Uterus (tissue), 4 donors: ENCODE results near the gene SLC39A3. TPM values are rescaled to one million over a fixed set of nuclear protein-coding genes. Genes with fewer than 3 reads are reported as not detected.

Experiments used
- DNase-seq, 2 donors: peaks; one replicate each; pipeline ENCODE4 v3.0.0-alpha.2; 2019 to 2020
- H3K27ac ChIP-seq, 2 donors: fragments of 200-600 bp; sonication (generic); 1 replicate in 1 of 2; 2 replicates in 1 of 2; pipeline ENCODE4 v1.5.1; 2016 to 2018
- H3K27me3 ChIP-seq, 2 donors: fragments of 200-600 bp; sonication (generic); one replicate each; pipeline ENCODE4 v1.5.1; 2018 to 2019; ENCODE audit warnings: control low read depth in 1 of 2
- H3K36me3 ChIP-seq, 2 donors: fragments of 200-600 bp; sonication (generic); one replicate each; pipeline ENCODE4 v1.5.1; 2019; ENCODE audit warnings: control low read depth in 1 of 2
- H3K4me1 ChIP-seq, 2 donors: fragments of 200-600 bp; sonication (generic); one replicate each; pipeline ENCODE4 v1.5.1; 2018 to 2019; ENCODE audit warnings: control low read depth in 1 of 2
- H3K4me3 ChIP-seq, 2 donors: fragments of 200-600 bp; sonication (generic); 1 replicate in 1 of 2; 2 replicates in 1 of 2; pipeline ENCODE4 v1.5.1; 2018 to 2019; ENCODE audit warnings: mild to moderate bottlenecking in 1 of 2
- H3K9me3 ChIP-seq, 2 donors: fragments of 200-600 bp; sonication (generic); one replicate each; pipeline ENCODE4 v1.5.1; 2019; ENCODE audit warnings: control low read depth in 1 of 2
- CTCF ChIP-seq, 4 experiments: fragments of 200-600 bp in 2 of 4; fragments of 450-650 bp in 2 of 4; sonication (generic) in 2 of 4; IDR thresholded peaks; one replicate each; pipeline ENCODE4 v1.5.1; 2016 to 2019; ENCODE audit warnings: antibody characterized with exemption in 4 of 4, mild to moderate bottlenecking in 2 of 4, moderate library complexity in 1 of 4
- POLR2A ChIP-seq, 2 donors: fragments of 450-650 bp; IDR thresholded peaks; one replicate each; pipeline ENCODE4 v1.6.1; 2016; ENCODE audit warnings: antibody characterized with exemption in 2 of 2, mild to moderate bottlenecking in 1 of 2, moderate library complexity in 1 of 2
- intact Hi-C: fragments of 100-400 bp; cut with DNase I; formaldehyde crosslinking; loops from one replicate; pipeline ENCODE4 v1.15.1; 2023; ENCODE audit warnings: low total_unique reads
- total RNA-seq, 4 donors: library from RNA; depleted of rRNA in 3 of 4; stranded (reverse); fragments of >200 nt in 3 of 4; gene quantifications; one replicate each; pipeline versions ENCODE4 v1.1.0 to v1.2.4, GENCODE V29; 2014 to 2023
- donor health status: DM: yes; HTN: yes; CAD: no.

Gene SLC39A3
- total RNA-seq, 4 donors from 2014 or later, result 4.7 to 138 (median 28.2) TPM

GRCh38 chr19:2727640-2727944 is 12.2 kb downstream of the SLC39A3 start:
- H3K9me3 ChIP-seq, result no peaks in the 10 kb centered on the region
- no peak for DNase-seq
- H3K27me3 ChIP-seq, result peaks cover 0 to 8% of the 10 kb centered on the region in 2 donors
- no peak overlapping the region for H3K4me3 ChIP-seq
- peaks cover 0 to 13% of the 10 kb centered on the region in 2 donors for H3K4me1 ChIP-seq
- intact Hi-C loops, result no loop called here
- TF ChIP-seq CTCF (IDR thresholded peaks at IDR 0.05), result no peak
- no peak for TF ChIP-seq POLR2A (IDR thresholded peaks at IDR 0.05)
- H3K36me3 ChIP-seq, result no peaks in the 10 kb centered on the region
- no peak overlapping the region for H3K27ac ChIP-seq

- TF ChIP-seq POLR2A (IDR thresholded peaks at IDR 0.05), result no peak
- TF ChIP-seq CTCF (IDR thresholded peaks at IDR 0.05), result no peak
- Histone ChIP-seq H3K36me3 (no peaks in the 10 kb centered on the region), H3K4me1 (peaks cover 0 to 17% of the 10 kb centered on the region in 2 donors), H3K9me3 (no peaks in the 10 kb centered on the region), H3K4me3 (no peak overlapping the region), H3K27me3 (peaks cover 0 to 8% of the 10 kb centered on the region in 2 donors), H3K27ac (no peak overlapping the region)
- DNase-seq, result no peak
- intact Hi-C loops, result no loop called here
Observed at GRCh38 chr19:2726904-2727639, 12.7 kb downstream of the SLC39A3 start.

GRCh38 chr19:2726160-2726855 is 13.5 kb downstream of the SLC39A3 start:
- Histone ChIP-seq H3K36me3 (no peaks in the 10 kb centered on the region), H3K4me3 (no peak overlapping the region), H3K27me3 (peaks cover 0 to 8% of the 10 kb centered on the region in 2 donors), H3K27ac (no peak overlapping the region), H3K4me1 (peaks cover 0 to 22% of the 10 kb centered on the region in 2 donors), H3K9me3 (no peaks in the 10 kb centered on the region)
- TF ChIP-seq POLR2A (IDR thresholded peaks at IDR 0.05) (no peak), CTCF (IDR thresholded peaks at IDR 0.05) (no peak)
- no peak for DNase-seq
- intact Hi-C loops, result no loop called here

GRCh38 chr19:2724148-2724557 is 15.7 kb downstream of the SLC39A3 start:
- H3K4me3 ChIP-seq, result no peak overlapping the region
- no peaks in the 10 kb centered on the region for H3K9me3 ChIP-seq
- TF ChIP-seq POLR2A (IDR thresholded peaks at IDR 0.05), result no peak
- no peaks in the 10 kb centered on the region for H3K36me3 ChIP-seq
- no peak for DNase-seq
- intact Hi-C loops, result no loop called here
- H3K27ac ChIP-seq, result peak overlapping the region in 1 of 2 donors; percentile 88
- peaks cover 0 to 32% of the 10 kb centered on the region in 2 donors for H3K4me1 ChIP-seq
- peaks cover 0 to 8% of the 10 kb centered on the region in 2 donors for H3K27me3 ChIP-seq

GRCh38 chr19:2723747-2724146 is 16.1 kb downstream of the SLC39A3 start:
- TF ChIP-seq CTCF (IDR thresholded peaks at IDR 0.05) (no peak), POLR2A (IDR thresholded peaks at IDR 0.05) (no peak)
- Histone ChIP-seq H3K27ac (peak overlapping the region; percentile 81 to 88), H3K4me3 (no peak overlapping the region), H3K27me3 (peaks cover 0 to 8% of the 10 kb centered on the region in 2 donors), H3K36me3 (no peaks in the 10 kb centered on the region), H3K4me1 (peaks cover 0 to 32% of the 10 kb centered on the region in 2 donors), H3K9me3 (no peaks in the 10 kb centered on the region)
- no peak for DNase-seq
- intact Hi-C loops, result no loop called here
